HL-60 (cell line): Measurements from ENCODE around the gene PRRT3.

Experiments
- DNase-seq, 2 experiments: peaks; one replicate each; pipeline ENCODE4 v3.0.0-alpha.2; 2010 to 2020; ENCODE audit warnings: low read depth in 1 of 2, low spot score in 1 of 2
- H3K27ac ChIP-seq: fragments of 250-450 bp; sonication (Bioruptor Pico); replicated peaks from 2 replicates; pipeline ENCODE4 v1.5.1; 2020; ENCODE audit warnings: mild to moderate bottlenecking, moderate library complexity
- H3K27me3 ChIP-seq: fragments of 250-450 bp; sonication (Bioruptor Pico); 2 replicates; pipeline ENCODE4 v1.5.1; 2021; ENCODE audit warnings: mild to moderate bottlenecking, moderate library complexity; ENCODE audit not compliant: insufficient read depth, poor library complexity, severe bottlenecking
- H3K4me3 ChIP-seq: replicated peaks from 2 replicates; pipeline ENCODE4 v1.5.1; 2011; ENCODE audit warnings: mild to moderate bottlenecking, control low read depth, low read length; ENCODE audit not compliant: insufficient read depth
- CTCF ChIP-seq: IDR thresholded peaks from one replicate; pipeline ENCODE4 v1.5.1; 2011; ENCODE audit warnings: low read length, control low read depth, inconsistent platforms; ENCODE audit not compliant: insufficient read depth
- GABPA ChIP-seq: IDR thresholded peaks from 2 replicates; pipeline ENCODE4 v1.6.1; 2012; ENCODE audit warnings: low read depth
- POLR2AphosphoS5 ChIP-seq: IDR thresholded peaks from 2 replicates; pipeline ENCODE4 v1.6.1; 2012; ENCODE audit warnings: low read depth
- REST ChIP-seq: IDR thresholded peaks from 2 replicates; pipeline ENCODE4 v1.6.1; 2012; ENCODE audit warnings: low read depth; ENCODE audit not compliant: insufficient replicate concordance
- SPI1 ChIP-seq: IDR thresholded peaks from 2 replicates; pipeline ENCODE4 v1.6.1; 2012; ENCODE audit warnings: low read depth, mild to moderate bottlenecking, borderline replicate concordance

PRRT3 gene

GRCh38 chr3:9935966-9936510 is 16.2 kb downstream of the PRRT3 start:
- Histone ChIP-seq H3K27ac (no peak overlapping the region), H3K4me3 (no peak overlapping the region), H3K27me3 (no peaks in the 10 kb centered on the region)
- TF ChIP-seq CTCF (no peak), REST (no peak), POLR2AphosphoS5 (no peak)
- DNase-seq = no peak

GRCh38 chr3:9934993-9935392 is 17.2 kb downstream of the PRRT3 start:
- Histone ChIP-seq H3K27me3 (no peaks in the 10 kb centered on the region), H3K27ac (no peak overlapping the region), H3K4me3 (no peak overlapping the region)
- no peak for DNase-seq
- TF ChIP-seq SPI1 = no peak
- TF ChIP-seq REST = no peak
- no peak for TF ChIP-seq POLR2AphosphoS5
- TF ChIP-seq CTCF = no peak
- TF ChIP-seq GABPA = no peak

GRCh38 chr3:9934235-9934621 is 18.0 kb downstream of the PRRT3 start:
- Histone ChIP-seq H3K27ac (peak overlapping the region; percentile 76), H3K27me3 (no peaks in the 10 kb centered on the region), H3K4me3 (peak overlapping the region; percentile 73)
- peak; percentile 31 to 40 for DNase-seq
- TF ChIP-seq CTCF = no peak
- no peak for TF ChIP-seq POLR2AphosphoS5
- no peak for TF ChIP-seq GABPA
- TF ChIP-seq SPI1 = no peak
- no peak for TF ChIP-seq REST
